ENCODE data around the gene BBS4. TPM values are rescaled to one million over a fixed set of nuclear protein-coding genes. Genes with fewer than 3 reads are reported as not detected.
"Not testable (repeated sequence)": the region's sequence is repeated elsewhere in the genome, so short reads cannot be mapped to it uniquely, and the experiment has no call there.

Gene BBS4
- total RNA-seq (2014; rRNA removed; shearing (Covaris generic)) (13.4 and 15.7 TPM in 2 replicates), polyA plus RNA-seq (2016; fragmentation: Nextera tagmentation; extraction: Ambion mirVana) (19.4 and 20.9 TPM in 2 replicates)

- peaks cover 29% of the 10 kb centered on the region for H3K79me2 ChIP-seq (ENCODE audit: insufficient read depth)
- TF ChIP-seq EZH2phosphoT487 (IDR thresholded peaks at IDR 0.05; ENCODE audit: insufficient read depth, low read depth) = no peak
- no peak for TF ChIP-seq EZH2 (IDR thresholded peaks at IDR 0.05; ENCODE audit: insufficient read depth, poor library complexity, severe bottlenecking)
- peaks cover 18% of the 10 kb centered on the region for H3F3A ChIP-seq (ENCODE audit: insufficient read depth)
- peaks cover 6% of the 10 kb centered on the region for H3K4me1 ChIP-seq (ENCODE audit: insufficient read depth)
- no peaks in the 10 kb centered on the region for H3K9me3 ChIP-seq (ENCODE audit: low read depth)
- no peaks in the 10 kb centered on the region for H3K9me2 ChIP-seq (ENCODE audit: insufficient read depth)
- peak within 1 kb of the TSS; percentile 99 for H3K4me2 ChIP-seq (ENCODE audit: unreplicated experiment)
- no peaks in the 10 kb centered on the region for H4K20me1 ChIP-seq (ENCODE audit: insufficient read depth)
- in situ Hi-C loops (cut with MboI) = no loop called here
- peak; percentile 96 for DNase-seq
- H3K4me3 ChIP-seq = peak within 1 kb of the TSS; percentile 95
- 0 to 2% methylated on average over 47 to 49 of the region's 49 CpGs for WGBS, 2 experiments (ENCODE audit: low coverage in 1 of 2, low lambda C conversion rate in 2 of 2, missing lambda C conversion rate in 2 of 2)
- H2AFZ ChIP-seq = peak within 1 kb of the TSS; percentile 99
- H3K36me3 ChIP-seq (ENCODE audit: low read depth) = no peaks in the 10 kb centered on the region
- H3K9ac ChIP-seq = peak within 1 kb of the TSS; percentile 87
- H3K27me3 ChIP-seq (replicated peaks; ENCODE audit: insufficient read depth) = no peaks in the 10 kb centered on the region
- H3K27ac ChIP-seq = peak within 1 kb of the TSS; percentile 87
These were observed at the start of gene BBS4, which contains the start of gene HIGD2B for GRCh38 chr15:72685925-72686794. TSS of gene BBS4 (plus strand) at chr15:72686207. CDS start at chr15:72686228, 21 bp downstream. TSS of gene HIGD2B (minus strand) at chr15:72686182. CDS start at chr15:72676374, 9,808 bp downstream.

DNA sequence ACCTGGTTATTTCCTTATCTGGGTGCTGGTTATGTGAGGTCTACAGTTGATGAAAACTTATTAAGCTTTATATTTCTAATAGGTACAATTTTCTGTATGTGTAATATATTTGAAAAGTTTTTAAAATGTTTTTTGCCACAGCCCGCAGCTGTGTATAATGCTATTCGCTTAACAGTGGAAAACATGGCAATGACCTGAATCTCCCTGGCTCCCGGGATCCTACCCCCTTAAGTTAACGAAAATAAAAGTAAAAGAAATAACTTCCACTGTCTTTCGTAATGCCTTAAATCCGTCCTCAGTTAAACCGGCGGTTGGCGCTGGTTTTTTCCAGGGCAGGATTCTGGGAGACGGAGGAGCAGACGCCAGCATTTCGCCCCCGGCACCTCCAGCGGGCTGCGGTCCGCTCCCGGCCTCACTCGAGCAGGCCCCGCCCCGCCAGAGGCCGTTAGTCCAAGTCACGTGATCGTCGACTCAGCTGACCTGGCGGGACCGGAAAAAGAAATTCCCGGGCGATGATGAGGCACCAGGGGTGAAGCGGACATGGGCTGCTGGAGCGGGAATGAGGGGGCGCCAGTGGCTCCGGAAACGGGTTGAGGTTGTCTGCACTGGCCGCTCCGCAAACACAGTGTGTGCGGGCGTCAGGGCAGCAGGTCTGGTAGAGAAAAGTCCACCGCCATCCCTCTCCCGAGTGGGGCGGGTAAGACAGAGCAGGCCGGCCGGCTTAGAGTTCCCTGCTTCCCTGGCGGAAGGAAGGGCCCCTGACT is 49.3 kb upstream of the BBS4 start:
- H3K9me3 ChIP-seq (ENCODE audit: low read depth); H3K4me2 ChIP-seq (ENCODE audit: unreplicated experiment); H3K79me2 ChIP-seq (ENCODE audit: insufficient read depth); H3F3A ChIP-seq (ENCODE audit: insufficient read depth); H3K36me3 ChIP-seq (ENCODE audit: low read depth); in situ Hi-C loops (cut with MboI); H4K20me1 ChIP-seq (ENCODE audit: insufficient read depth); H3K27me3 ChIP-seq (replicated peaks; ENCODE audit: insufficient read depth); H3K9me2 ChIP-seq (ENCODE audit: insufficient read depth); H3K4me1 ChIP-seq (ENCODE audit: insufficient read depth): not testable (repeated sequence)
- H2AFZ ChIP-seq = peak overlapping the region; percentile 77
- 0% methylated on average over 1 to 4 of the region's 43 CpGs for WGBS, 2 experiments (ENCODE audit: low coverage in 1 of 2, low lambda C conversion rate in 2 of 2, missing lambda C conversion rate in 2 of 2)
- peak; percentile 91 for DNase-seq
- H3K27ac ChIP-seq = 0 out of 2 replicates have a peak overlapping the region, but pooled peaks have one; percentile 33
- H3K4me3 ChIP-seq = peak overlapping the region; percentile 66
- H3K9ac ChIP-seq = peak overlapping the region; percentile 74

- H3K27ac ChIP-seq; H4K20me1 ChIP-seq (ENCODE audit: insufficient read depth); H3K9me2 ChIP-seq (ENCODE audit: insufficient read depth); H3K27me3 ChIP-seq (replicated peaks; ENCODE audit: insufficient read depth); H3K4me1 ChIP-seq (ENCODE audit: insufficient read depth); H3K4me3 ChIP-seq; H3K9me3 ChIP-seq (ENCODE audit: low read depth); H2AFZ ChIP-seq; H3K4me2 ChIP-seq (ENCODE audit: unreplicated experiment); H3K9ac ChIP-seq; H3K36me3 ChIP-seq (ENCODE audit: low read depth); in situ Hi-C loops (cut with MboI); DNase-seq; H3F3A ChIP-seq (ENCODE audit: insufficient read depth); H3K79me2 ChIP-seq (ENCODE audit: insufficient read depth): not testable (repeated sequence)
- WGBS, 2 experiments (ENCODE audit: low coverage in 1 of 2, low lambda C conversion rate in 2 of 2, missing lambda C conversion rate in 2 of 2) = no CpG with 5 or more reads among the region's 26 CpGs
These were observed 46.1 kb upstream of the BBS4 start for GRCh38 chr15:72639759-72640483.

- H3K4me3 ChIP-seq; H3K27ac ChIP-seq; H3K79me2 ChIP-seq (ENCODE audit: insufficient read depth); H3K9ac ChIP-seq; DNase-seq; H4K20me1 ChIP-seq (ENCODE audit: insufficient read depth); H3K9me3 ChIP-seq (ENCODE audit: low read depth); H3F3A ChIP-seq (ENCODE audit: insufficient read depth); H3K9me2 ChIP-seq (ENCODE audit: insufficient read depth); H3K4me2 ChIP-seq (ENCODE audit: unreplicated experiment); H3K27me3 ChIP-seq (replicated peaks; ENCODE audit: insufficient read depth); H2AFZ ChIP-seq; H3K36me3 ChIP-seq (ENCODE audit: low read depth); H3K4me1 ChIP-seq (ENCODE audit: insufficient read depth); in situ Hi-C loops (cut with MboI): not testable (repeated sequence)
- WGBS, 2 experiments (ENCODE audit: low coverage in 1 of 2, low lambda C conversion rate in 2 of 2, missing lambda C conversion rate in 2 of 2) = no CpG with 5 or more reads among the region's 2 CpGs
These were observed 43.7 kb upstream of the BBS4 start for GRCh38 chr15:72642271-72642670.

- 64 to 68% methylated on average over 8 of the region's 10 CpGs for WGBS, 2 experiments (ENCODE audit: low coverage in 1 of 2, low lambda C conversion rate in 2 of 2, missing lambda C conversion rate in 2 of 2)
- H3K4me2 ChIP-seq (ENCODE audit: unreplicated experiment); H3K27me3 ChIP-seq (replicated peaks; ENCODE audit: insufficient read depth); H3K79me2 ChIP-seq (ENCODE audit: insufficient read depth); H3K9me3 ChIP-seq (ENCODE audit: low read depth); H3K9me2 ChIP-seq (ENCODE audit: insufficient read depth); H3F3A ChIP-seq (ENCODE audit: insufficient read depth); H3K36me3 ChIP-seq (ENCODE audit: low read depth); H4K20me1 ChIP-seq (ENCODE audit: insufficient read depth); H2AFZ ChIP-seq; in situ Hi-C loops (cut with MboI); H3K4me1 ChIP-seq (ENCODE audit: insufficient read depth); H3K4me3 ChIP-seq; DNase-seq; H3K27ac ChIP-seq; H3K9ac ChIP-seq: not testable (repeated sequence)
These were observed 37.3 kb upstream of the BBS4 start for GRCh38 chr15:72648631-72649253.

- H3K9me2 ChIP-seq (ENCODE audit: insufficient read depth); H3K4me2 ChIP-seq (ENCODE audit: unreplicated experiment); H3K79me2 ChIP-seq (ENCODE audit: insufficient read depth); H3K9me3 ChIP-seq (ENCODE audit: low read depth); H3K4me3 ChIP-seq; in situ Hi-C loops (cut with MboI); H3K27me3 ChIP-seq (replicated peaks; ENCODE audit: insufficient read depth); H3K36me3 ChIP-seq (ENCODE audit: low read depth); H4K20me1 ChIP-seq (ENCODE audit: insufficient read depth); H3K4me1 ChIP-seq (ENCODE audit: insufficient read depth); H3K9ac ChIP-seq; H3K27ac ChIP-seq; DNase-seq; H3F3A ChIP-seq (ENCODE audit: insufficient read depth); H2AFZ ChIP-seq: not testable (repeated sequence)
- no CpG with 5 or more reads among the region's 7 CpGs for WGBS, 2 experiments (ENCODE audit: low coverage in 1 of 2, low lambda C conversion rate in 2 of 2, missing lambda C conversion rate in 2 of 2)
These were observed 31.6 kb upstream of the BBS4 start, which contains the start of gene GOLGA6B for GRCh38 chr15:72654397-72654796. TSS of gene GOLGA6B (plus strand) at chr15:72654697. CDS start at chr15:72654738, 41 bp downstream.
